Measurements from ENCODE around the gene FOXJ3.

GRCh38 chr1:42165511-42166210, 169.4 kb downstream of the FOXJ3 start:
- TF ChIP-seq CTCF (IDR thresholded peaks at IDR 0.05) (no peak), REST (IDR thresholded peaks at IDR 0.05; ENCODE audit: insufficient read depth in 1 of 2, low read depth in 2 of 2, low read length in 1 of 2) (no peak), SIN3A (IDR thresholded peaks at IDR 0.05; ENCODE audit: borderline replicate concordance, insufficient read depth, low read depth, low read length) (no peak), POLR2AphosphoS5 (IDR thresholded peaks at IDR 0.05; ENCODE audit: low read depth, low read length) (no peak)
